Measurements from ENCODE around the gene NDUFA6.

Gene NDUFA6

DNA sequence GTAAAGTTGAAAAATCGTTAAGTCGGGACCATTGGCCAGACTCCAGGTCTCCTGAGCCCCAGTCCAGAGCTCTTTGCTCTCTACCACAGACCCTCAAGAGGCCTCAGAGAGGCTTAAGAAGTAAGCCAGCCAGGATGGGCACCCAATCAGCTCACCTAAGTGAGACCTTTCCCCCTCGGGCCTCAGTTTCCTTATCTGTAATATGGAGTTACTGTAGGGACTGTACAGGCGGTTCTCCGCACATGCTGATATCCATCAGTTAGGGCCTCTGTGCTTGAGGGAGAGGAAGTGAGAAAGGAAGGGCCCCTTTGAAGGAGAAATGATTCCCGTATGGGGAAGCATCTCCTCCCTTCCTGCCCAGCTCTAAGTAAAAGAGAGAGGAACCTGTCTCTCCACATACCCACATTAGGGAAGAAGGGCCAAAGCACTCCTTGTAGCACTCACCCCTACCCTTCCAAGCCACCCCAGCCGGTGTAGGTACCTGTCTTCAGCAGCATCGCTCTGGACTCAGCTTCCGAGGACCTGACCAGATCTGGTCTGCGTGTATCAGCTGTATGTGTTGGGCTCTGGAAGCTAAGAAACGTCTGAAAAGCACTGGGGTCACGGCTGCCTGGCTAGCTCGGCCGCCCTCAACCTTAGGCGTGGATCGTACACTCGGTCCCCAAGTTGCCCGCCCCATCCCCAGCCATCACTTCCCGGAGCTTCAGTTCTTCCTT, 20.6 kb downstream of the NDUFA6 start:
- no peak for DNase-seq

DNA sequence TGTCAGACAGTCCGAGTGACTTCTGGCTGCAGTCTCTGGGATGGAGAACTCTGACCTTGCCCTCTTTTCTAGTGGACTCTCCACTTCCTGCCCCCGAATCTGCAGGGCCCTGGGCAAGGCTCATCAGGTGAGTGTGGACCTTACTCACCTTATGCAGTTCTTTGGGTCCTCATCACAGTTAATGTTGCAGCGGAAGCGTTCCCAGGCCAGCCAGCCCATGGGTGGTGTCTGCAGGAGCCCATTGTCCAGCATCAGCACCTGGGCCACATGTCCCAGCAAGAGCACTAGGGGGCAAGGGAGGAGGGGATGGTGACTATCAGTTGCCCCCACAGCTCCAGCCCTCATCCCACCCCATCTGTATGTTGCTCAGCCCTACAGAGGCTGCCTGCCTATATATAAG, 22.3 kb downstream of the NDUFA6 start:
- no peak for DNase-seq

DNA sequence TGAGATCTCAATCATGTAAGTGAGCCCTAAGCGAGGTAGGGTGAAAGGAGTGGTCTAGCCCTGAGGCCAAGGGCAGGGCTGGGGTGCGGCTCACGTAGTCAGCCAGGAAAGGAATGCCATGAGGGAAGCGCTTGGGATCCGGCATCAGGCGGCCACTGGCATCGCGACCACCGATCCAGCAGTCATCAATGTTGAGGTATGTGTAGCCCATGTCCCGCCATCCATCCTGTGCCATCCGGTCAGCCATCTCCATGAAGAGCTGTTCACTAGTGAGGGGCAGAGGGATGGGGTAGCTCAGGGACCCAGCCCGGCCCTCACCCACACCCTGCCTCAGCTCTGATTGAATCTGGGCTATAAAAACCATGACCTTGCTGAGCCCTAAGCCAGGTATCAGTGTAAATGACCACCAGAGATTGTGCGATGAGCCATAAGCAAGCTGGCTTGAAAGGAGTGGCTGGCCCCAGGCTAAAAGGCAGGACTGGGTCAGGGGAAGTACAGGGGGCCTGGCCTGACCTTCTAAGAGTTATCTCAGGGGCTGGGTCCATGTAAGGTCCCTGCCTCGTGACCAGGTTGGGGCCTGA, 22.8 kb downstream of the NDUFA6 start:
- no peak for DNase-seq

DNA sequence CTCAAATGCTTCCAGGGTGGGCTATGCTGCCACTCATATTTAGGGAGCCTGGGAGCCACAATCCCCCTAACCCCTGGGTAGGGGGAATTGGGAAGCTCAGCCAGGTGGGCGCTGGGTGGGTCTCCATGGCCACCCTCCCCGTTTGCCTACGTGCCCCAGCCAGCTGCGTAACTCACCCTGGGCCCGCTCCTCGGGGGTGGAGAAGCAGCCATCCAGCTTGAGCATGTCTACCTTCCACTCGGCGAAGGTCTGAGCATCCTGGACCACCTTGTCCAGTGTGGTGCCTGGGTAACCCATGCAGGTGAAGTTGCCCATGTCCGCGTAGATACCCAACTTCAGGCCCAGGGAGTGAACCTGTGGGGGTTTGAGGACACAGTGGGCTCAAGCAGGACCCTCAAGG, 23.6 kb downstream of the NDUFA6 start:
- no peak for DNase-seq

DNA sequence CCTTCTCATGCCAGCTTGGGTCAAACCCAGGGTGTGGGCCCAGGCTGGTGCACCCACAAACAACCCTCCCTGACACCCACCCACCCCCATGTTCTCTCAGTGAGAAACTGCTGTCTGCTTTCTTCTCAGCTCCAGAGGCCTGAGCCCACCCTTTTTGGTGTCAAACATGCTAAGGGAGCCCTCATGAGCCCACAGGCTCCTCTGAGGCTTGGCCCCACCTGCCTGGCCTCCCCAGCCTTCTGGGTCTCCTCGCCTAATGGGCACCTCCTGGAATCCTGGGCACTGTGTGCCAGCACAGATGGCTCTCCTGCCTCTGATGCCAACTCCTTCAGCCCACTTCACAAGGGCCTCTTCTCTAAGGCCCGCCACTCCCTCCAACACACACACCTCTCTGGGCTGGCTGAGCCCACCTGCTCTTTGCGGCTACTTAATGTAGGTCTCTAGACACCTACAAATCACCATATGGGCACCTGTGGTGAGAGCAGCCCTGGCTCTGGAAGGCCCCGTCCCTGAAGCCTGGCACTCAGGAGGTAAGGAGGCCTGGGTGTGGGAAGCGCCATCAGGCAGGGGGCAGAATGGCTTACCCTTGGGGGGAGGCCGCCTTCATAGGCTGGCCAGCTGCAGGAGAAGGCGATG, 24.3 kb downstream of the NDUFA6 start:
- DNase-seq, result no peak

DNA sequence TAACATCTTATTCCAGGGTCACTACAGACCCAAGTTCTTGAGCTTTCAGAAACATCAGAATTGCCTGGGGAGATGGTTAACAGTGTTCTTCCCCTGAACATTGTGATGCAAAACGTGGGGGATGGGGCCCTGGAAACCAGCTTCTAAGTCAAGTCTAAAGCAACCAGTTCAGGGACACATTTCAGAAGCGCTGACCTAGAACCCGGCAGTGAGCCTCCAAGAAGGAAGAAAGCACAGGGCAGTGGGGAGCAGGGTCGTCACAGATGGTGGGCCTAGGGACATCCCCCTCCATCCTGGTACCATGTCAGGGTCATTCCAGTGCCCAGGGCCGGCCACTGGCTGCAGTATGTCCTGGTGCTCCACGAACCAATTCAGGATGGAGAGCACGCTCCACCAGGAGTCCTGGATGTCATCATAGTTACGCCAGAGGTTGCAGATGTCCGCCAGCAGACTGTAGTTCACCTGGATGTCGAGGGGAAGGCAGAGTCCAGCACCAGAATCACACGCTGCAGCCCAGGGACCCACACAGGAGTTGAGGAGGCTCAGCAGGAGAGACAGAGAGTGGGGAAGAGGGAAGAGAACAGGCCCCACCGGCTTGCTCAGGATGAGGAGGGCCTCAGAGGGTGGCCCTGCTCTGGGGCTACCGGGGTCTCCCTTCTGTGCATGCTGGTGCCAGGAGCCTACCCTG, 25.0 kb downstream of the NDUFA6 start:
- DNase-seq, result no peak

DNA sequence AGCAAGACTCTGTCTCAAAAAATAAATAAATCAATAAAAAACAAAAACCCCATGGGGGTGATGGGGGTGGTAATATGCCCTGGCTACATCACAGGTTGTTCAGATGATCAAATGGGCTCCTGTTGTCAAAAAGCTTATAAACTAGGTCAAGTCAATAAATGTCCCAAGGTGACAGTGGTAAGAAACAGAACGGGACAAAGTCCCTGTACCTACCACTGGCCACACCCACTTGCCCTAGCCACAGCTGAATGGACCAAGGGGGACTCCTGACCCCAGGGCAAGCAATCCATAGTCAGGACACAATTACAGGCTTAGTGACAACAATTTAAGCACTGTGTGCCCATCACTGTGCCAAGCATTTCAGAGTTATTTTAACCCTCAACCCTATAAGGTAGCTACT, 25.9 kb downstream of the NDUFA6 start:
- no peak for DNase-seq

DNA sequence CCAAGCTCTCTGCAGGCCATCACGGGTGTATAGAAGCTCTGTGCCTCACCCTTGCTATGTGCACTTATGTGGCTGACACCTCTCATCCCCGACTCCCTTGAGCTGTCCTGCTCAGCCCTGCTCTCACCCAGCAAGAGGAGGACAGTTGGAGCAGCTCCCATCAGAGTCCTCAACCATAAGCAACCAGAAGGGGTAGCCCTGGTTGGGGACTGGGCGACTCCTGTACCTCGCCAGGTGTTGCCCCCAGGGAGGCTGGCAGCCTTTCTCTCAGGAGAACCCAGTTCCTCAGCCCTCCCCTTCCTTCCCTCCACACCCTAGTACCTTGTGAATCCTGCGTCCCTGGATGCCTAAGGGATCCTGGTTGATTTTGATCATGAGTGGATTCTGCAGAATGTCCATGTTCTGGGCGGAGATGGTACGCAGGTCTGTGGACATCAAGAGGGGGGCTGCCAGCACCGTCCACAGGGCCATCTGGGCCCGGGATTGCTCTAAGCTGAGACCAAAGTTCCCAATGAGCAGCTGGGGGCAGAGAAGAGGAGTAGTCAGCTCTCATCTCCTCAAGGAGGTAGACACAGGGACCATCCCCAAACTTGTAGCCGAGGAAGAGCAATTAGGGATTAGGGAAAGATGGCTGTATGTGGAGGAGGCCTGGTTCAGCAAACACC, 27.9 kb downstream of the NDUFA6 start:
- DNase-seq, result no peak

DNA sequence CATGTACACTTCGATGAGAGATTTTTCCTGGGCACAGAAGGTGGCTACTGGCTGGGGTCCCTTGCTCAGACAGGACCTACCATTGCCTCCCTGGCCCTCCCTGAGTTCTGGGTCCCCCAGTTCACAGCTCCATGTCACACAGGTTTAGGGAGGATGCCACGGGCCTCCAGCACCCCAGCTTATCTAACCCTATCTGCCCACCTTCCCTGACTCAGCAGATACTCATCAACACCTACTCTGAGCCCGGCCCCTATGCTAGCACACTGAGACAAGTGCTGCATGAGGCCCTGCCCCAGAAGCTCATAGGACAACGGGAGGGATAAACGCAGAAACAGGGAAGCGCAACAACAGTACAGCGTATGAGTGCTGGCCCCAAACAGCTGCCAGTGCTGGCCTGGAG, 29.5 kb downstream of the NDUFA6 start:
- DNase-seq, result no peak

DNA sequence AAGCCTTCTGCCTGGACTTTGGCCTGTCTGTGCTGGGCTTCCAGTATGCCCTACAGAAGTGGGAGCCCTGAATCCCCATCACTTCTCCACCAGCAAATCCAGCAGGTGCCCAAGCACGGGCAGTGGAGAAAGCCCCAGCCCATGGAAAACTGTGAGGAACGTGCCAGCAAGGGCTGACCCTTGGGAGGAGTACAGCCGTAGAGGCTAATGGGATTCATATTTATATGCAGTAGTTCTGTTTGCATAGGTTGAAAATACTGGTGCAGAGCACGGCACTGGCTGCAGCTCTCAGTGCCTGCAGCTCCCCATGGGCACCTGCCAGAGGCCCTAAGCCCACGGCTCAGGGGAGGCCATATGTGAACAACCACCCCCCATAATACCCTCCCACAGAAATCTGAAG, 30.1 kb downstream of the NDUFA6 start:
- DNase-seq, result no peak

DNA sequence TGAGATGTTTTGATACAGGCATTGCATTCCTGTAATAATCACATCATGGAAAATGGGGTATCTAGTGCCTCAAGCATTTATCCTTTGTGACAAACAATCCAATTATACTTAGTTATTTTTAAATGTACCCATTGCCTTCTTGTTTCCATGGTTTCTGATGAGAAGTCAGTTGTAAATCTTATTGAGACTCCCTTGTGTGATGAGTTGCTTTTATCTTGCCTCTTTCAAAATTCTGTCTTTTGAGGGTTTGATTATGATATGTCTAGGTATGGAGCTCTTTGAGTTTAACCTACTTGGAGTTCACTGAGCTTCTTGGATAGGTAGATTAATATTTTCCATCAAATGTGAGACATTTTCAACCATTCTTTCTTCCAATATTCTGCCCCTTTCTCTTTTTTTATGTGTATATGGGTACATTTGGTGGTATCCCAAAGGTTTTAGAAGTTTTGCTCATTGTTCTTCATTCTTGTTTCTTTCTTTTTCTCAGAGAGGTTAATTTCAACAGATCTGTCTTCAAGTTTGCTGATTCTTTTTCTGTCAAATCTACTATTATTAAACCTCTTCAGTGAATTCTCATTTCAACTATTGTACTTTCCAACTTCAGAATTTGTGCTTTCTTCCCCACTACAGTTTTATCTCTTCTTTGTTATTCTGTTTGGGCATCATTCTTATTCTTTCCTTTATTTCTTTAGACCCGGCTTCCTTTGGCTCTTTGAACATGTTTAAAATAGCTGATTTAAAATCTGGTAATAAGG, 33.6 kb downstream of the NDUFA6 start:
- no peak for DNase-seq

DNA sequence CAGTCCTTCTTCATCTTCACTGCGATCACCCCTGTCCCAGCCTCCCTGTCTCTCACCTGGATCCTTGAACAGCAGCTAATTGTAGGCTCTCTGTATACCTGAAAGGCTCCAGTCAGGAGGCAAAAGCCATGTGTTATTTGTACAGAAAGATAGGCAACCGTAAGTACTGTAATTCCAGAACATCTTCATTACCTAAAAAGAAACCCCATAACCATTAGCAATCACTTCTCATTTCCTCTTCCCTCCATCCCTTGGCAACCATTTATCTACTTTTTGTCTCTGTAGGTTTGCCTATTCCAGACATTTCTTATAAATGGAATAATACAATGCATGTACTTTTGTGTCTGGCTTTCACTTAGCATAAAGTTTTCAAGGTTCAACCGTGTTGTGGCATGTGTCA, 37.8 kb downstream of the NDUFA6 start:
- no peak for DNase-seq

DNA sequence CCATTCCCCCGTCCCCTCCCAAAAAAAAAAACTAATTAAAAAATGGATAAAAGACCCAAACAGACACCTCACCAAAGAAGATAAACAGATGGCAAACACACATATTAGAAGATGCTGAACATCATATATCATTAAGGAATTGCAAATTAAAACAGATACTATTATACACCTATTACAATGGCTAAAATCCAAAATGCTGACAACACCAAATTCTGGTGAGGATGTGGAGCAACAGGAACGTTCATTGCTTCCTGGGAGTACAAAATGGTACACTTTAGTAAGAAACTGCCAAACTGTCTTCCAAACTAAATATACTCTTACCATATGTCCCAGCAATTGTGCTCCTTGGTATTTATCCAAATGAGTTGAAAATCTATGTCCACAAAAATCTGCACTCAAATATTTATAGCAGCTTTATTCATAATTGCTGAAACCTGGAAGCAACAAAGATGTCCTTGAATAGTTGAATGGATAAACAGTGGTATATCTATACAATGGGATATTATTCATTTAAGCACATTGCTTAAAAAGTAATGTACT, 39.9 kb downstream of the NDUFA6 start:
- no peak for DNase-seq

DNA sequence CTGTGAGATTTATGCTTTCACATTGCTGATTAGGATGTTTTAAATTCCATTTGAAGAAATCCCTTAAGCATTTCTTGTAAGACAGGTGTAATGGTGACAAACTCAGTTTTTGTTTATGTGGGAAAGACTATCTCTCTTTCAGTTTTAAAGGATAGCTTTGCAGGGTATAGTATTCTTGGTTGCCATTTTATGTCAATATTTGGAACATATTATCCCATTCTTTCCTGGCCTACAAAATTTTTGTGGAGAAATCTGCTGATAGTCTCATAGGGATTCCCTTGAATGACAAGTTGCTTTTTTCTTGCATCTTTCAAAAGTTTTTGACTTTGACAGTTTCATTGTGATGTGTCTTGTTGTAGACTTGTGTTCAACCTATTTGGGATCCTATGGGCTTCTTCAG, 48.8 kb downstream of the NDUFA6 start:
- DNase-seq, result no peak

DNA sequence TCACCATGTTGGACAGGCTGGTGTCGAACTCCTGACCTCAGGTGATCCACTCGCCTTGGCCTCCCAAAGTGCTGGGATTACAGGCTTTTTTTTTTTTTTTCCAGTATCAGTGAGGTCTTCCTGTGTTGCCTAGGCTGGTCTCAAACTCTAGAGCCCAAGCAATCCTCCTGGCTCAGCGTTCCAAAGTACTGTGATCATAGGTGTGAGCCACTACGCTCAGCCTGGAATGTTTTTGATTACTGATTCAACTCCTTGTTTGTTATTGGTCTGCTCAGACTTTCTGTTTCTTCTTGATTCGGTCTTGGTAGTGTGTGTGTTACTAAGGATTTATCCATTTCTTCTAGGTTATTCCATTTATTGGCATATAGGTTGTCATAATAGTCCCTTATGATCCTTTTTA, 51.3 kb downstream of the NDUFA6 start:
- DNase-seq, result no peak
